GM19438 (cell line): ENCODE measurements around the gene RASGRF2.

Experiments used
- ATAC-seq: cut with Tn5 transposase; IDR thresholded peaks from one replicate; pipeline ENCODE4 v1.9.1; 2021; ENCODE audit warnings: low read depth; ENCODE audit not compliant: unreplicated experiment

The RASGRF2 gene

GRCh38 chr5:81128416-81128815 is 168.3 kb downstream of the RASGRF2 start:
- no peak for ATAC-seq

- no peak for ATAC-seq
Observed at GRCh38 chr5:81132381-81132780, 172.2 kb downstream of the RASGRF2 start.

- ATAC-seq = no peak
Observed at GRCh38 chr5:81134066-81134465, 173.9 kb downstream of the RASGRF2 start.

GRCh38 chr5:81134566-81134965 is 174.4 kb downstream of the RASGRF2 start:
- no peak for ATAC-seq

- no peak for ATAC-seq
Observed at GRCh38 chr5:81136557-81136956, 176.4 kb downstream of the RASGRF2 start.

GRCh38 chr5:81137833-81138232 is 177.7 kb downstream of the RASGRF2 start:
- ATAC-seq = no peak

GRCh38 chr5:81140441-81140840 is 180.3 kb downstream of the RASGRF2 start:
- ATAC-seq = no peak

GRCh38 chr5:81140943-81141342 is 180.8 kb downstream of the RASGRF2 start:
- ATAC-seq = no peak

- ATAC-seq = no peak
Observed at GRCh38 chr5:81142108-81142507, 181.9 kb downstream of the RASGRF2 start.

- no peak for ATAC-seq
Observed at GRCh38 chr5:81145329-81145935, 185.3 kb downstream of the RASGRF2 start.

GRCh38 chr5:81146031-81146430 is 185.9 kb downstream of the RASGRF2 start:
- ATAC-seq = no peak

GRCh38 chr5:81147011-81147885 is 187.1 kb downstream of the RASGRF2 start:
- no peak for ATAC-seq

GRCh38 chr5:81147886-81148571 is 187.9 kb downstream of the RASGRF2 start:
- ATAC-seq = no peak

- no peak for ATAC-seq
Observed at GRCh38 chr5:81151546-81151945, 191.4 kb downstream of the RASGRF2 start.

- ATAC-seq = no peak
Observed at GRCh38 chr5:81154725-81155124, 194.6 kb downstream of the RASGRF2 start.

- no peak for ATAC-seq
Observed at GRCh38 chr5:81156732-81157131, 196.6 kb downstream of the RASGRF2 start.

GRCh38 chr5:81161012-81161601 is 200.9 kb downstream of the RASGRF2 start:
- ATAC-seq = no peak

GRCh38 chr5:81162501-81162900 is 202.3 kb downstream of the RASGRF2 start:
- ATAC-seq = no peak

- no peak for ATAC-seq
Observed at GRCh38 chr5:81163651-81164050, 203.5 kb downstream of the RASGRF2 start.

- no peak for ATAC-seq
Observed at GRCh38 chr5:81164476-81164875, 204.3 kb downstream of the RASGRF2 start.

- ATAC-seq = no peak
Observed at GRCh38 chr5:81164936-81165335, 204.8 kb downstream of the RASGRF2 start.
